GM23248 (cell line): ENCODE data around the gene CLEC7A. TPM values are rescaled to one million over a fixed set of nuclear protein-coding genes. Genes with fewer than 3 reads are reported as not detected.

Source experiments
- DNase-seq: peaks from one replicate; pipeline ENCODE4 v3.0.0-alpha.2; 2015
- H2AFZ ChIP-seq: fragments of 200-600 bp; sonication (generic); 2 replicates; pipeline ENCODE4 v1.6.1; 2016; ENCODE audit warnings: antibody characterized with exemption
- H3F3A ChIP-seq: fragments of 200-600 bp; sonication (generic); 2 replicates; pipeline ENCODE4 v1.6.1; 2016; ENCODE audit warnings: mild to moderate bottlenecking, antibody characterized with exemption, mixed run types; ENCODE audit not compliant: insufficient read depth
- H3K27ac ChIP-seq: fragments of 200-600 bp; sonication (generic); 2 replicates; pipeline ENCODE4 v1.5.1; 2016; ENCODE audit warnings: mild to moderate bottlenecking
- H3K27me3 ChIP-seq: fragments of 200-600 bp; sonication (generic); replicated peaks from 2 replicates; pipeline ENCODE4 v1.6.1; 2016; ENCODE audit warnings: mild to moderate bottlenecking; ENCODE audit not compliant: insufficient read depth
- H3K36me3 ChIP-seq: fragments of 200-600 bp; sonication (generic); 2 replicates; pipeline ENCODE4 v1.6.1; 2016; ENCODE audit warnings: low read depth, mild to moderate bottlenecking
- H3K4me1 ChIP-seq: fragments of 200-600 bp; sonication (generic); 2 replicates; pipeline ENCODE4 v1.6.1; 2016; ENCODE audit warnings: mild to moderate bottlenecking; ENCODE audit not compliant: insufficient read depth
- H3K4me2 ChIP-seq: fragments of 200-600 bp; sonication (generic); one replicate; pipeline ENCODE4 v1.6.1; 2016; ENCODE audit warnings: mild to moderate bottlenecking; ENCODE audit not compliant: unreplicated experiment
- H3K4me3 ChIP-seq: fragments of 200-600 bp; sonication (generic); 2 replicates; pipeline ENCODE4 v1.5.1; 2016; ENCODE audit warnings: mild to moderate bottlenecking
- H3K79me2 ChIP-seq: fragments of 200-600 bp; sonication (generic); 2 replicates; pipeline ENCODE4 v1.6.1; 2016; ENCODE audit warnings: mild to moderate bottlenecking; ENCODE audit not compliant: insufficient read depth
- H3K9ac ChIP-seq: fragments of 200-600 bp; sonication (generic); 2 replicates; pipeline ENCODE4 v1.6.1; 2016; ENCODE audit warnings: mild to moderate bottlenecking
- H3K9me2 ChIP-seq: fragments of 200-600 bp; sonication (generic); 2 replicates; pipeline ENCODE4 v1.6.1; 2016; ENCODE audit warnings: mixed run types, mild to moderate bottlenecking, moderate library complexity; ENCODE audit not compliant: insufficient read depth
- H3K9me3 ChIP-seq: fragments of 200-600 bp; sonication (generic); one replicate; pipeline ENCODE4 v1.6.1; 2017; ENCODE audit warnings: low read depth
- H4K20me1 ChIP-seq: fragments of 200-600 bp; sonication (generic); 2 replicates; pipeline ENCODE4 v1.6.0; 2016; ENCODE audit not compliant: insufficient read depth
- EZH2 ChIP-seq: fragments of 200-600 bp; sonication (generic); IDR thresholded peaks from 2 replicates; pipeline ENCODE4 v1.6.1; 2018; ENCODE audit warnings: antibody characterized with exemption, mild to moderate bottlenecking; ENCODE audit not compliant: insufficient read depth, poor library complexity, severe bottlenecking
- EZH2phosphoT487 ChIP-seq: fragments of 200-600 bp; sonication (generic); IDR thresholded peaks from 2 replicates; pipeline ENCODE4 v1.6.1; 2018; ENCODE audit warnings: antibody characterized with exemption, moderate library complexity, mild to moderate bottlenecking, low read depth; ENCODE audit not compliant: insufficient read depth
- WGBS, 2 experiments: methylation state at CpG; one replicate each; pipeline ENCODE4 v1.1.6; 2015 to 2017; ENCODE audit warnings: low lambda C conversion rate in 2 of 2, low coverage in 1 of 2; ENCODE audit errors: missing lambda C conversion rate in 2 of 2; 5-methylcytosine and 5-hydroxymethylcytosine counted together
- in situ Hi-C: fragments of 300-500 bp; cut with MboI; formaldehyde crosslinking; loops from 2 replicates; pipeline ENCODE4 v1.15.0; 2020
- polyA plus RNA-seq: library from polyadenylated mRNA; unstranded; fragments of >200 nt; fragmentation: Nextera tagmentation; extraction: Ambion mirVana; gene quantifications from 2 replicates; pipeline ENCODE4 v1.2.1, GENCODE V29; 2016
- total RNA-seq: library from RNA; depleted of rRNA; stranded (reverse); fragments of >200 nt; shearing (Covaris generic); gene quantifications from 2 replicates; pipeline ENCODE4 v1.2.3, GENCODE V29; 2014; rRNA removed

Gene CLEC7A
- not detected in 2 replicates for total RNA-seq
- polyA plus RNA-seq = not detected in 2 replicates

DNA sequence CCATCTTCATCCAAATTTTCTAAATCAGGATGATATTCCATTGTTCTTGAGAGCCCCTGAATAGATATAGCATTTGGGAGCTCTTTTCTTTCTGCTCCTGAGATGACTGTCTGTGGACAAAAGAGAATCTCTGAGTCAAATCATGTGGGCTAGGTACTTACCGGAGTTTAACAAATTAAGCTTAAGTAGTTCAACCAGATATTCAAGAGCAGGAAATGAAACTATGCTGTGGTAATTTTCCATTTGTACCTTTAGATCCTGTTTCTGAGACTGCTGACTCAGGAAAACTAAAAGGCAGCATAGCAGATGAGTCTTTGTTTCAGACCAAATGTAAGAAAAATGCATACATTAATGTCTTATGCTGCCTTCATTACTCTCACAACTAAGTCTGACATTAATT, at the start of gene CLEC7A:
TSS of gene CLEC7A (minus strand) at position 158 of the 400 bp plus-strand sequence. CDS start at position 41, 117 bp downstream.
- 60 to 70% methylated on average over 1 of the region's 1 CpG for WGBS, 2 experiments
- Histone ChIP-seq H4K20me1 (no peaks in the 10 kb centered on the region), H3K36me3 (no peaks in the 10 kb centered on the region), H3K27ac (no peak within 1 kb of the TSS), H3K4me2 (no peak within 1 kb of the TSS), H3K27me3 (no peaks in the 10 kb centered on the region), H3K9ac (no peak within 1 kb of the TSS), H3K79me2 (no peaks in the 10 kb centered on the region), H3K9me3 (no peaks in the 10 kb centered on the region), H3F3A (no peaks in the 10 kb centered on the region), H3K4me1 (no peaks in the 10 kb centered on the region), H2AFZ (no peak within 1 kb of the TSS), H3K9me2 (no peaks in the 10 kb centered on the region; the same call in 1 of the 2 replicates), H3K4me3 (no peak within 1 kb of the TSS)
- no peak for DNase-seq
- in situ Hi-C loops = loop anchor here (25.0 kb wide), 1 partner anchor 318 kb away; no protein-coding TSS in a partner anchor
- TF ChIP-seq EZH2phosphoT487 = no peak
- no peak for TF ChIP-seq EZH2

DNA sequence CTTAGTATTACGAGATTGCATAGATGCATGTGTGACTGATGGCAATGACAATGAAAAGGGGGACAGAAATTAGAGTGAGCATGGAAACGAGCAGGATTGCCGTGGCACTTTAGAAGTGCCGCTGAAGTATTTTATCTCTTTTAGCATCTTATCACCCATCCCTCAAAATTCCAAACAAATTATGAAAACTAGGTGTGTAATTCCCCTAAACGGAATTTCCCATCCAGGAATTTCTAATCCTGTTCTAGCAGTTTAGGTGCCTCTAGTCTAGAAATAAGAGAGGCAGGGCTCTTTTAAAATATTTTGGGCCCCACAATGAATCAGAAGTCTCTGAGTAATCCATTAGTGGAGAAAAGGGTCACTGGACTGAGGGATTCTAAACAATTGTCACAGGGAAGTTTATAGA, 49.8 kb upstream of the CLEC7A start:
- TF ChIP-seq EZH2phosphoT487 (no peak), EZH2 (no peak)
- H3K36me3 ChIP-seq = no peaks in the 10 kb centered on the region
- in situ Hi-C loops = no loop called here
- H3K9ac ChIP-seq = no peak overlapping the region
- no peaks in the 10 kb centered on the region for H3K9me3 ChIP-seq
- H3K4me3 ChIP-seq = no peak overlapping the region
- no peaks in the 10 kb centered on the region for H3K27me3 ChIP-seq
- H3F3A ChIP-seq = peaks cover 33% of the 10 kb centered on the region
- no peaks in the 10 kb centered on the region for H4K20me1 ChIP-seq
- H2AFZ ChIP-seq = no peak overlapping the region
- H3K27ac ChIP-seq = no peak overlapping the region
- no peaks in the 10 kb centered on the region for H3K79me2 ChIP-seq
- H3K4me2 ChIP-seq = peak overlapping the region; percentile 13
- peaks cover 47% of the 10 kb centered on the region for H3K4me1 ChIP-seq
- H3K9me2 ChIP-seq = no peaks in the 10 kb centered on the region
- whole genome bisulfite sequencing, 2 experiments = 56 to 63% methylated on average over 5 of the region's 5 CpGs
- peak; percentile 71 for DNase-seq

DNA sequence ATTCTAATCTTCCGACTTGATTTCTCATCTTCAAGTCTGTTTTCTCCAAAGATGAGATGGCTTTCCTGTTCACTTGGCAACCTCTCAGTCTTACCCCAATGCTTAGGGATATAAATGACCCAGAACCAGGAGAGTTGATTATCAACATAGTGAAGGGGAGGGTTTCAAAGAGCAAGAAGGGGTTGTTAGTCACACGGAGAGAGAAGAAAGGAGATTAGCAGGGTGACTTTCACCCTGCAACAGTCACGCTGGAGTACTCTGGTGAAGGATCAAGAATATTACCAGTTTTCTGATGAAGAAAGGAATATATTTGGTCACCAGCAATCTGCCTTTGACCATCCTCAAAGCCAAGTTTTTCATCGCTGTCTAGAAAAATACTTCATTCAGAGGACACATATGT, 48.8 kb upstream of the CLEC7A start, which contains the start of gene TMEM52B:
TSS of gene TMEM52B (plus strand) at position 212 of the 400 bp plus-strand sequence. CDS start 543 bp downstream, outside the sequence.
- Histone ChIP-seq H3K27me3 (no peaks in the 10 kb centered on the region), H4K20me1 (no peaks in the 10 kb centered on the region), H3F3A (peaks cover 28% of the 10 kb centered on the region), H2AFZ (0 out of 2 replicates have a peak within 1 kb of the TSS, but pooled peaks have one; percentile 14), H3K27ac (no peak within 1 kb of the TSS), H3K79me2 (no peaks in the 10 kb centered on the region), H3K9me3 (no peaks in the 10 kb centered on the region), H3K4me2 (peak within 1 kb of the TSS; percentile 13), H3K4me3 (no peak within 1 kb of the TSS), H3K4me1 (peaks cover 37% of the 10 kb centered on the region), H3K9me2 (no peaks in the 10 kb centered on the region), H3K36me3 (no peaks in the 10 kb centered on the region), H3K9ac (no peak within 1 kb of the TSS)
- in situ Hi-C loops = no loop called here
- no peak for TF ChIP-seq EZH2phosphoT487
- no peak for TF ChIP-seq EZH2
- no peak for DNase-seq
- WGBS, 2 experiments = 97% methylated on average over 4 of the region's 4 CpGs

DNA sequence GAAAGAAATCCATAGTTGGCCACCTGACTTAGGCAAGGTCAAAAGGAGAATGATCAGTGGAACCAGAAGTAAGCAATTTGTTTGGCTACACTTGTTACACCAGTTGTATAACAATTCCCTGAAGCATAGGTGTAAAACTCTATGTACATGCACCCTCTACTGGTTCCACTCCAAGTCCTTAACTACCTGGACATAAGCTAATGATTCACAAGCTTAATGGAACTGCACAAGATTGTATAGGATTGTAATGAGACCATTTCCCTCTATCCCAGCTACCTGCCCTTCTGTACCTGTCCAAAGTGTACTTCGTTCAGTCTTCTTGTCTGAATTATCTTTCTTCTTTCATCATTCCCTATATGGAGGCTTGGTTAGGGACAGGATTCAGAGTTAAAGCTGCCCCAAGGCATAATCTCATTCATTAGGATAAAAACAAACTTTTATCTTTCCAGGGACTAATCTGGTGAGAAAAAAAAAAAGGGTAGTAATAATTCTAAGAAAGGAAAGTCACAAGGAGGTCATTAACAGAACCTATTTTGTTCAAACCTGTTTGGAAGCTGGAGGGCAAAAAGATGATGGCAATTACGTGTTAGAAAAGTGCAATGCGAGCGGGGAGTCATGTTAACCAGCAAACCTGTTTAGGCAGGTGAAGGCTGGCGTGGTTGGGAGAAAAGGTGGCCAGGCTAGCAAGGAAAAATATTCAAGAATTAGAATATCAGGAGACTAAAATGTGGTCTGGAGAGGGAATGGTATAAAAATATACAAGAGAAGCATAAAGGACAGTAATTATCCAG, 46.0 kb upstream of the CLEC7A start:
- DNase-seq = no peak
- Histone ChIP-seq H3K4me1 (peaks cover 31% of the 10 kb centered on the region), H3K27me3 (no peaks in the 10 kb centered on the region), H3K4me2 (no peak overlapping the region), H3F3A (peaks cover 22% of the 10 kb centered on the region; the same call in 1 of the 2 replicates), H3K9me2 (no peaks in the 10 kb centered on the region), H3K9ac (no peak overlapping the region), H3K9me3 (no peaks in the 10 kb centered on the region), H3K79me2 (no peaks in the 10 kb centered on the region), H3K27ac (no peak overlapping the region), H2AFZ (no peak overlapping the region), H3K4me3 (no peak overlapping the region), H3K36me3 (no peaks in the 10 kb centered on the region), H4K20me1 (no peaks in the 10 kb centered on the region)
- TF ChIP-seq EZH2 (no peak), EZH2phosphoT487 (no peak)
- 72 to 78% methylated on average over 5 of the region's 5 CpGs for WGBS, 2 experiments
- in situ Hi-C loops = no loop called here
